GM19099 (cell line): ENCODE measurements around the gene PALLD.

Experiments
- POLR2A ChIP-seq: IDR thresholded peaks from 3 replicates; pipeline ENCODE4 v1.6.1; 2011; ENCODE audit warnings: low read depth; ENCODE audit not compliant: insufficient read length; ENCODE audit errors: extremely low read depth

Gene PALLD

DNA sequence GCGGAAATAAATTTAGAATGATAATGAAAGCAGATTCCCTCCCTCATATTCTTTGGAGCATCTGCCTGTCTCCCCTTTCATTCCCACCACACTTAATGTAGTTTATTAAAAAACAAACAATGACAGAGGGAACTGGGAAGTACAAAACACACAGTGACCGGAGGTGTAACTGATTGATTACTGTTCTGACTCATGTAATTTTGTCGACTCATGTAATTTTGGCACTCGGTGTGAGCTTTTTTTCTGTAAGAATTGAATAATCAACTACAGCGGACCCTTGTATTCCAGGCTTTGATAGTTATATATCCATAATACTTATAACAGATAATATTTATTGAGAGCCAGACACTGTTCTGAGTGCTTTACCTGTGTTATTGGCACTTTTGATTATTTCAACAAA, 110.4 kb downstream of the PALLD start:
- TF ChIP-seq POLR2A = no peak

- TF ChIP-seq POLR2A = no peak
Observed at GRCh38 chr4:168608771-168609170, 111.9 kb downstream of the PALLD start.

- TF ChIP-seq POLR2A = no peak
Observed at GRCh38 chr4:168609369-168609768, 112.5 kb downstream of the PALLD start.

DNA sequence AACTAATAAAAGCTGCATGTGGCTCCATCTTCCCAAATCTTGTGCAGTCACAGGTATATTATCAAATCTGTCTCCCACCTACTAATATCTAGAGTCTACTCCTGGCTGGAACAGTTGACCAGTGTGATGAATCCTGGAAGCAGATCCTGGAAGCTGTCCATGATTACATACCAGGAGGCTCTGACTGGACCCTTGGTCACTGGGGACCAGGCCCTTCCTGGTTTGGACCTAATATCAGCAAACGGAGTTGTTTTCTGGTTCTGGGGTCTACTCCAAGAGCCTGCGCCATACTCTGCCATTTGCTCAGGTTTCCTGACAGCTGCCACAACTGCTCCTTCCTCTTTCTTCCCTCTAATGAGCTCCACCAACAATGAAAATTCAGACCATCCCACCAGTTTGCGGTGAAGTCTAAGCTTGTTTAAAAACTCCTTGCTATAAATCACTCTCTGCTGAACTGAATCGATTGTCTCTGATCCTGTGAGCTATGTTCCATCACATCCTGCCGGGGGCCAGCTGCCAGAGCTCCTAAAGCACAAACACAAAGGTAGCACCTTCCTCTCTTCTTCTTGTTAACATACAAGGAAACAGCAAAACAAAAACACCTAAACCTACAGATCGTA, 114.2 kb downstream of the PALLD start:
- TF ChIP-seq POLR2A = no peak

DNA sequence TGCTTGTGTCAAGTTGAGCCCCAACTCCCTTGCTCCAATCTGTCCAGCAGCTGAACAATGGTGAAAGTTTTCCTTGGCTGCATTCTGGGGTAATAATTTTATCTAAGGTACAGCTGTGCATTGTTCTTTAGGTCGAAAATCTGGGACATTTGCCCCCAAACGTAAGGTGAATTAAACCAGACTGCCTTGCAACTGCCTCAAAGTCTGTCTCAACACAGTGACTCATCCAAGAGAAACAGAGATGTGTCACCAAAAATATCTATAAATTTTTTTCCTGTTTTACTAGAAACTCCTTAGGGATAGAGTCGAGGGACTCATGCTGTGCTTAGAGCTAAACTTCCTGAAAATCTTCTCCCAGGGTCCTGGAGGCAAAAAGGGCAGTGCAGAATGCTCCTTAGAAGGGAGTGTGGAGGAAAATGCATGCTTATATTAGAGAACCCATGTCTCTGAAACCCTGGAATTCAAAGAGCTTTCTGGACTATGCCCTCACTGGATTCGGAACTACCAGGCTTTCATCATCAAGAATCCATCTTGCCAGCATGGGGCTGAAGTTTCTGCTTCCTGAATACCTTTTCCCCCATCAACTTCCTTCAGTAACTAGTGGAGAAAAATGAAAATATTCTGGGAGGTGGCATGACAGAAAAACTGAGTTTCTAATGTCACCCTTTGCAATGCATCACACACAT, 115.7 kb downstream of the PALLD start:
- TF ChIP-seq POLR2A = no peak

GRCh38 chr4:168613869-168614268, 117.0 kb downstream of the PALLD start:
- no peak for TF ChIP-seq POLR2A

- no peak for TF ChIP-seq POLR2A
Observed at GRCh38 chr4:168614281-168615057, 117.6 kb downstream of the PALLD start.

DNA sequence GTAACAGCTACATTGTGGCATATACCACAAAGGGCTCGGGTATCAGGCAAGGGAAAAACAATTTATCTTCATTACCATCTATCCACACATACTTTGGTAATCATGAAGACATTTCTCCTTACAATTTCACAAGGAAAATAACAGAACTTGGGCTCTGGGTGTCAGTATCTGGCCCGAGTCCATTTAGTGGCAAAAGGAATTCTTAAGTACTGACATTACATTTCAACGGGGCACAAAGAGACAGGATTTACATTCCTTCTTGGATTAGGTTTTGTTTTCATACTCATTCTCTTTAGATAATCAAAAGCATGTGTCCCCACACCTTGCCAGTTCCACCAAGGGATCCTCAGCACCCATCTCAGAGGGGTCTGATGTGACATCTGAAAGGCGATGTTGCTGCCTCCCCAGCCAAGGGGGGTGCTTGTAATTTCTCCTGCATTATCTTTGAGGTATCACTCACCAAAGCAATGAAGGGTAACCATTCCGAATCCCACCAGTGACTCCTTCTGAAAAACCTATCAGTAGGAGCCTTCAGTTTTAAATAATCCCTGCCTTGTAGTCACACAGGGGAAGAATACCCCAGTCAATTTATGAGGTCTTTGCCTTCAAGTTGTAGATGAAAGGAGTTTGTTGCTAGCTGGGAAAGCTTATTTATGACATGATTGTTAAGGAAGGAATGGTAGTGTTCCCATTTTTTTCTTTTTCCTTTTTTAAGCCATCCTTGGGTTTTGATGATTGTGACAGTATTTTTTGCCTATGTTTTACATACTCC, 118.6 kb downstream of the PALLD start:
- no peak for TF ChIP-seq POLR2A

DNA sequence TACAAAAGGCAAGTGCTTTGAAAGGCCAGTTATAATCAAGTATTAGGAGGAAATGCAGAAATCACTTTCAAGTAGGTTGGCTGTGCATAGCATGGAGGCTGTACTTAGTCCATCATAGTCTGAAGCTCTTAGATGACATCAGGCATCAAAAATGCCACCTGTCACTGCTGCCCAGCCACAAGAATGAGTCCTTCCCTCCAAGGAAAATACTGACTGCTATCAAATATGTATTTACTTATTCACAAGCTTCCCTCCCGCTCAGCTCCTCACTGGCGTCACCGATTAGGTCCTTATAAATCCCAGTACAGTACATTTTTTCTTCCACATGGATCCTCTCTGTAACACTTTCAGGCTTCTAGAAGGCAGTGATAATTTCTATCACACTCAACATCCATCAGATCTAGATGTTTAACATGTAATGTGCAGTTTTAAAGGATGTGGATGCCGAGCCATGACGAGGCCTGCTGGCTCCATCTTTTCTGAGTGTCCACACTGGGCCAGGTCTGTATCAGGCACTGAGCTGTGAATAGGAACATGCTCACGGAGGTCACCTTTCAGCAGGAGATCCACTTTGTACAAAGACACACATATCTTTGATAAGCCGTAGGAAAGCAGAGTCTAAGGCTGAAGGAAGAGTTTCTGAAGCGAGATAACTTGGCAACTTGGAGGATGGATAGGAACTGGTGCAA, 121.9 kb downstream of the PALLD start:
- TF ChIP-seq POLR2A = no peak

- TF ChIP-seq POLR2A = no peak
Observed at GRCh38 chr4:168619266-168619631, 122.4 kb downstream of the PALLD start.

GRCh38 chr4:168621806-168622589, 125.1 kb downstream of the PALLD start:
- no peak for TF ChIP-seq POLR2A

DNA sequence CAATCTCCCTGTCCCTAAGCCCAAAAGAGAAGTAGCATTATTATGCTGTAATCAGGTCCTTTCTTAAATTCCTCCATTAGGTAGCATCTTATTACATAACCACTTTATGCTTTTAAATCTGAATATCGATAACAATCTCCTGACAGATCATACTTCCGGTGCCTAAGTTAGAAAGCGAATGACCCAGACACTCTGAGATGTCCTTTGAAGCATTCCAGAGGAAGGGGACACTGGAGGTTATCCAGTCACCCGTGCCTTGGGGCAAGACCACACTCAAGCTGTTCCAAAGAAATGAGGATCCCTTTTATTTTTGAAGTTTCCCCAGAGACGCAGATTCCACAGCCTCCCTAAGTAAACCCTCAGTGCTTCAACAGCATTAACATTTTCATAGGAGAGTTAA, 125.7 kb downstream of the PALLD start:
- no peak for TF ChIP-seq POLR2A

DNA sequence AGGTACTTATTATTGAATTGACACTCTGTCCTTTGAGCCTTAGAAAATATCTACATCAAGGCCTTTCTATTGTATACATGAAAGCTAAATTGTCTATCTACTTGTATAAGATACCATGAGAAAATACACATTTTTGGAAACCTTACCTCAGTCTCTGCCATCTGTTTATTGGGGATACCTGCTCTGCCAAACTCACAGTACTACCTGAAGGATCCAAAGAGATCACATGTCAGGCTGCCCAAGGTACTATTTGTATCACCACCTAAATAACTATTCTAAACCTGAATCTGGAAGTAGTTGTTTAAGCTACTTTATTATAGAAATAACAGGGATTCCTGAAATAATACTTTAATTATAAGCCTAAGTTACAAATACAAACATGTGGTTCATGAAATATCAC, 126.2 kb downstream of the PALLD start:
- TF ChIP-seq POLR2A = no peak

- no peak for TF ChIP-seq POLR2A
Observed at GRCh38 chr4:168623484-168623883, 126.6 kb downstream of the PALLD start.

DNA sequence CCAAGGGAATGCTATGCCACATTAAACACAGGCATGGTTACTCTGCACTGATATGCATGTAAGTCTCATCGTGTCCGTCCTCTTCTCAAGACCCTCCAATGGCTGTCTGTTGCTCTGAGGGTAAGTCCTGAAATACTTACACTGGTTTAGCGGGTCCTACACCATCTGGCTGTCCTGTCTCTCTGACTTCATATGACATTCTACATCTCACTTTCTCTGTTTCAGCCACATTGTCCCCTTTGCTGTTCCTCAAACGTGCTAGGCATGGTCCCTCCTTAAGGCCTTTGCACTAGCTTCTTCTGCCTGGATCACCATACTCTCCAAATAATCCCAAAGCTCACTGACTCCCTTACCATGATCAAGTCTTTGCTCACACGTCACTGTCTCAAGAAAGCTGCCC, 131.4 kb downstream of the PALLD start:
- no peak for TF ChIP-seq POLR2A

- no peak for TF ChIP-seq POLR2A
Observed at GRCh38 chr4:168629566-168629965, 132.7 kb downstream of the PALLD start.
